Fibroblast of the aortic adventitia (primary cell): ENCODE data around the gene CTSF. TPM values are rescaled to one million over a fixed set of nuclear protein-coding genes. Genes with fewer than 3 reads are reported as not detected.

Source experiments
- DNase-seq: peaks from one replicate; pipeline ENCODE4 v3.0.0-alpha.2; 2010; ENCODE audit warnings: low read depth
- H3K4me3 ChIP-seq: 2 replicates; pipeline ENCODE4 v1.5.1; 2011; ENCODE audit warnings: low read depth, mild to moderate bottlenecking, control low read depth, low read length, moderate library complexity
- small RNA-seq: library from RNA; depleted of rRNA; stranded (forward); fragments of <200 nt; gene quantifications from one replicate; pipeline ENCODE3, GENCODE V24; 2012
- total RNA-seq: library from RNA; depleted of rRNA; stranded (reverse); fragments of >200 nt; gene quantifications from 2 replicates; pipeline ENCODE4 v1.2.3, GENCODE V29; 2012; ENCODE audit warnings: low replicate concordance
- TF ChIP-seq, protein P1 (sequence below): IDR thresholded peaks from 2 replicates; pipeline ENCODE4 v1.5.1; 2011; ENCODE audit warnings: mild to moderate bottlenecking, low read length, control low read depth, inconsistent platforms; ENCODE audit not compliant: insufficient read depth

The CTSF gene
- total RNA-seq, 1 donor = 35.0 TPM

DNA sequence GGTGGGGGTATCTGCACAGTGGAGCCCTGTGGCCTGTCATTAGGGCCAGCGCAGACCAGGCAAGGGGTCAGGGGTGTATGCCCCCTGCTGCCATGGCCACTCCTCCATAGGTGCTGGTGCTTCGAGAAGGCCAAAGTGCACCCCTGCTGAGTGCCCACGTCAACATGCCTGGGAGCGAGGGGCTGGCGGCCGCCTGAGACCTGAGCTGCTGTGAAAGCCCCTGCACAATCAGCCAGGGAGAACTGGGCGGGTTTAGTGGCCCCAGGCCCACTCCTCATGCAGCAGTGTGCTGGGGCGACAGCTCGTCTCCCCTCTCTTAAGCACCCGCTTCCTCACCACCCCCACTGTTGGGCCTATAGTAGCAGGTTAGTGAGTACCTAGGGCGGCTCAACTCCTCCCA, 36.6 kb downstream of the CTSF start:
- no peak overlapping the region for H3K4me3 ChIP-seq
- TF ChIP-seq, protein P1, sequence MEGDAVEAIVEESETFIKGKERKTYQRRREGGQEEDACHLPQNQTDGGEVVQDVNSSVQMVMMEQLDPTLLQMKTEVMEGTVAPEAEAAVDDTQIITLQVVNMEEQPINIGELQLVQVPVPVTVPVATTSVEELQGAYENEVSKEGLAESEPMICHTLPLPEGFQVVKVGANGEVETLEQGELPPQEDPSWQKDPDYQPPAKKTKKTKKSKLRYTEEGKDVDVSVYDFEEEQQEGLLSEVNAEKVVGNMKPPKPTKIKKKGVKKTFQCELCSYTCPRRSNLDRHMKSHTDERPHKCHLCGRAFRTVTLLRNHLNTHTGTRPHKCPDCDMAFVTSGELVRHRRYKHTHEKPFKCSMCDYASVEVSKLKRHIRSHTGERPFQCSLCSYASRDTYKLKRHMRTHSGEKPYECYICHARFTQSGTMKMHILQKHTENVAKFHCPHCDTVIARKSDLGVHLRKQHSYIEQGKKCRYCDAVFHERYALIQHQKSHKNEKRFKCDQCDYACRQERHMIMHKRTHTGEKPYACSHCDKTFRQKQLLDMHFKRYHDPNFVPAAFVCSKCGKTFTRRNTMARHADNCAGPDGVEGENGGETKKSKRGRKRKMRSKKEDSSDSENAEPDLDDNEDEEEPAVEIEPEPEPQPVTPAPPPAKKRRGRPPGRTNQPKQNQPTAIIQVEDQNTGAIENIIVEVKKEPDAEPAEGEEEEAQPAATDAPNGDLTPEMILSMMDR = no peak
- DNase-seq = no peak

DNA sequence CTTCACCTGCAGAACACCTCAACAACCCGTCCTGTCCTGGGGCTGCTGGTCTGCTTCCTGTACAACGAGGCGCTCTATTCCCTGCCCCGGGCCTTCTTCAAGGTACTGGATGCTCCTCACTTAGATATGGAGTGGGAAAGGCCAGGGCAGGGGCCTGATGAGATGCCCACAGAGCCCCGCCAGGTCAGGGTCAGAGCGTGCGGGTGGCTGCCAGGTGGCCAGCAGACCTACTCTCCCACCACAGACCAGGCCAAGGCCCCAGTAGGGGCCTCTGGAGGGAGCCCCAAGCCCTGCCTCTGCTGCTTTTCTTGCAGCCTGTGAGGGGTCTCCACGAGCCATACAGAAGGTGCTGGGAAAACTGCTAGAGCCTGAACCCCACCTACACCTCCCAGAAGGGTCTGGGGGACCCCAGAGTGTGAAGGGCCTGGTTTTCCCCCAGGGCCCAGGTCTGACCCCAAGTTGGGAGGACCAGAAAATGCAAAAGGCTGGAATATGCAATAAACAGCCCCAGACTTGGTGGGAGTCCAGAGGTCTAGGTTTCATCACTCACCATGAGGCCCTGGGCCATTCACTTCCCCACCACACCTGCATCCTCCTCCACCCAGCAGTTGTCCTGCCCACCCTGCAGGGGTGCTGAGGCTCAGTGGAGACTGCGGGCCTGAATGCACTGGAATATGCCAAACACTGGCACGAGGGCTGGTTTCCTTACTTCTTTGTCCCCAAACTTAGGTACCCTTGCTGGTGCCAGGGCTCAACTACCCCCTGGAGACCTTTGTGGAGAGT, 37.3 kb downstream of the CTSF start:
- TF ChIP-seq, protein P1 = no peak
- no peak overlapping the region for H3K4me3 ChIP-seq
- no peak for DNase-seq

DNA sequence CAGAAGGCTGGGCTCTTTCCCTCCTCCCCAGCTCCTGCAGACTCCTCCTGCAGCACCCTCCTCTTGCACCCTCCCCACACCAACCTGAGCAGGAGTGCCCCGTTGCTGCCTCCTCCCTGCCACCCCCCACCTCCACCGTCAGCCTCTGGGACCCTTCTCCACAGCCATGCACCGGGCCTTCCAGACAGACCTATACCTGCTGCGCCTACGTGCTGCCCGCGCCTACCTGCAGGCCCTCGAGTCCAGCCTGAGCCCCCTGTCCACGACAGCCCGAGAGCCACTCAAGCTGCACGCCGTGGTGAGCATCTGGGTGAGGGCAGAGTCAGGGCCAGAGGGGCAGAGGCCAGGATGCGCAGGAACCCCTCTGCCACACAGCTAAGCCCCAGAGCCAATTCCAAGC, 38.8 kb downstream of the CTSF start:
- DNase-seq = no peak
- TF ChIP-seq, protein P1 = no peak
- no peak overlapping the region for H3K4me3 ChIP-seq

DNA sequence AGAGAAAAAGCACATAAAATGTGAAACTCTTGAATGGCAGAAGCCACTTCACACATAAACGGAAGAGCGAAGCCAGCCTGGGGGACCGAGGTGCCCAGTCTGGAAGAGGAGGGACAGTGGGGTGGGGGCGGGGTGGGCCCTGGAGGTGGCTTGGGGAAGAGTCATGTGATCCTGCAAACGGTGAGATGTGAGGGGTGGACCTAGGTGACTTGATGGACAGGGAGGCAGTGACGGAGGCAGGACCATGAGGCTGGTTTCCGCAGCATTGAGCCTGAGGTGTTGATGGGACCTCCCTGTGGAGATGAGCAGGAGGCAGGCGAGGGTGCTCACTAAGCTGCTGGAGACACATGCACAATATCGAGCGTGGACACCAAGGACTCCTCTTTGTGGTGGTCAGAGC, 39.3 kb downstream of the CTSF start:
- TF ChIP-seq, protein P1 = no peak
- H3K4me3 ChIP-seq = no peak overlapping the region
- no peak for DNase-seq

DNA sequence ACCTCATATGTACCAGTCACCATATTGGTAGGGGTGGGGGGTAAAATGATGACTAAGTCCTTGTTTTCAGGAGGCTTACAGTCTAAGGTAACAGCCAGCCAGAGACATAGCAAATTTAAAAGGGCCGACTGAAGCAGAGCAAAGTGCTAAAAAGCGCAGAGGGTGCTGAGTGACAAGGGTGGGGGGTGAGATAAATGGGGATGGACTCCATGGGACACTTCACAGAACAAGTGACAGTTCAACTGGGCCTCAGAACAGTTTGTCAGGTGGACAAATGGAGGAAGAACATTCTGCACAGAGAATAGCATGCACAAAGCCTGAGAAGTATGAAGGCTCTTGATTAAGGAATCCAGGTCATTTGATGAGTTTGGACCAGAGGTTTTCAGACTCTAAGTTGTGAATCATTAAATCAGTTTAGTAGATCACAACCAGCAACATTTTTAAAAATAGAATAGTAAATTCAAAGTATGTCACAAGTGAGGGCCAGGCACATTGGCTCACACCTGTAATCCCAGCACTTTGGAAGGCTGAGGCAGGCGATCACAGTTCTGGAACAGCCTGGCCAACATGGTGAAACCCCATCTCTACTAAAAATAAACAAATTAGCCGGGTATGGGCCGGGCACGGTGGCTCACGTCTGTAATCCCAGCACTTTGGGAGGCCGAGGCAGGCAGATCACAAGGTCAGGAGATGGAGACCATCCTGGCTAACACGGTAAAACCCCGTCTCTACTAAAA, 43.9 kb downstream of the CTSF start:
- H3K4me3 ChIP-seq = no peak overlapping the region
- DNase-seq = no peak
- TF ChIP-seq, protein P1 = no peak

DNA sequence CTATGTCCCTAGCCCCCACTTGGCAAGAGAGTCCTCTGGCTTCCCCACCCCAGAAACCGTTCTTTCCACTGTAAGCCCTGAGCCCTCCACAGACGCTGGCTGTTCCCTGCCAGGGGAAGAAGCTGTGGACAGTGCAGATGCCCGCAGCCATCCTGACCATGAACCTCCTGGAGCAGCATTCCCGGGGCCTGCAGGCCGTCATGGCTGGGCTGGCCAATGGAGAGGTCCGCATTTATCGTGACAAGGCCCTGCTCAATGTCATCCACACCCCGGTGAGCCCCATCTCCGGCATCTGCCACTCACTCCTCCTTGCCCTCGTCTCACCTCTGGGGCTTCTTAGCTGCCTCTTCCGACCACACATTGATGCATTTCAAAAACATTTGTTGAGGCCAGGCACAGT, 44.8 kb downstream of the CTSF start:
- TF ChIP-seq, protein P1 = no peak
- no peak for DNase-seq
- no peak overlapping the region for H3K4me3 ChIP-seq

Small RNA genes within 50 kb of the gene (small RNA-seq; reads per million reads assigned to genes)
- gene RNU4-39P = not detected

Other genes with a start within 250 kb of the CTSF start
- gene RIN1, start 232.2 kb downstream of the CTSF start, total RNA-seq = 10.1 and 45.3 TPM in 2 replicates
- gene BRMS1, start 223.5 kb downstream of the CTSF start, total RNA-seq = 22.6 and 38.5 TPM in 2 replicates
- 21.5 and 36.3 TPM in 2 replicates for gene B4GAT1, start 221.0 kb downstream of the CTSF start, total RNA-seq
- gene SLC29A2, start 196.8 kb downstream of the CTSF start, total RNA-seq = 0.36 TPM in 1 of 2 replicates, not detected in the other
- gene NPAS4, start 147.6 kb downstream of the CTSF start, total RNA-seq = 0.18 TPM in 1 of 2 replicates, not detected in the other
- gene MRPL11, start 129.8 kb downstream of the CTSF start, total RNA-seq = 39.4 and 40.0 TPM in 2 replicates
- 9.0 and 10.8 TPM in 2 replicates for gene PELI3, start 101.7 kb downstream of the CTSF start, total RNA-seq
- 19.0 and 31.7 TPM in 2 replicates for gene DPP3, start 88.2 kb downstream of the CTSF start, total RNA-seq
- 41.7 and 54.7 TPM in 2 replicates for gene BBS1, start 58.0 kb downstream of the CTSF start, total RNA-seq
- 8.6 and 11.0 TPM in 2 replicates for gene ZDHHC24, start 22.6 kb downstream of the CTSF start, total RNA-seq
- not detected in 2 replicates for gene ACTN3, start 21.7 kb downstream of the CTSF start, total RNA-seq
- 0.45 and 1.1 TPM in 2 replicates for gene CCDC87, start 24.5 kb upstream of the CTSF start, total RNA-seq
- 28.3 and 54.4 TPM in 2 replicates for gene CCS, start 24.6 kb upstream of the CTSF start, total RNA-seq
- gene RBM14, start 48.0 kb upstream of the CTSF start, total RNA-seq = 11.4 and 26.9 TPM in 2 replicates
- 34.5 and 73.8 TPM in 2 replicates for gene RBM4, start 70.1 kb upstream of the CTSF start, total RNA-seq
- 7.5 and 23.9 TPM in 2 replicates for gene RBM4B, start 109.3 kb upstream of the CTSF start, total RNA-seq
- 0.27 and 4.9 TPM in 2 replicates for gene SPTBN2, start 160.6 kb upstream of the CTSF start, total RNA-seq